Choroid plexus epithelial cell (primary cell): ENCODE data around the gene DCTN5.

ENCODE experiments used
- DNase-seq: peaks from one replicate; pipeline ENCODE4 v3.0.0-alpha.2; 2010; ENCODE audit warnings: low read depth
- H3K4me3 ChIP-seq: 2 replicates; pipeline ENCODE4 v1.5.1; 2011; ENCODE audit warnings: low read depth, mild to moderate bottlenecking, control low read depth, low read length, moderate library complexity
- CTCF ChIP-seq: conservative IDR thresholded peaks from 2 replicates; pipeline ENCODE4 v1.5.1; 2011; ENCODE audit warnings: low read depth, mild to moderate bottlenecking, control low read depth, inconsistent platforms, low read length, moderate library complexity

Gene DCTN5

GRCh38 chr16:23702951-23703350 is 61.7 kb downstream of the DCTN5 start:
- no peak overlapping the region for H3K4me3 ChIP-seq
- no peak for TF ChIP-seq CTCF
- no peak for DNase-seq

- DNase-seq, result no peak
- TF ChIP-seq CTCF, result no peak
- no peak overlapping the region for H3K4me3 ChIP-seq
These were observed 63.7 kb downstream of the DCTN5 start for GRCh38 chr16:23704772-23705516.

- DNase-seq, result no peak
- H3K4me3 ChIP-seq, result no peak overlapping the region
- no peak for TF ChIP-seq CTCF
These were observed 64.2 kb downstream of the DCTN5 start for GRCh38 chr16:23705517-23705902.

- no peak for DNase-seq
- TF ChIP-seq CTCF, result no peak
- H3K4me3 ChIP-seq, result no peak overlapping the region
These were observed 65.2 kb downstream of the DCTN5 start for GRCh38 chr16:23706439-23706838.

- TF ChIP-seq CTCF, result no peak
- DNase-seq, result no peak
- H3K4me3 ChIP-seq, result no peak overlapping the region
These were observed 68.3 kb downstream of the DCTN5 start for GRCh38 chr16:23709536-23709935.

- no peak overlapping the region for H3K4me3 ChIP-seq
- DNase-seq, result no peak
- no peak for TF ChIP-seq CTCF
These were observed 68.7 kb downstream of the DCTN5 start for GRCh38 chr16:23710008-23710407.

GRCh38 chr16:23710504-23710903 is 69.2 kb downstream of the DCTN5 start:
- no peak overlapping the region for H3K4me3 ChIP-seq
- TF ChIP-seq CTCF, result no peak
- no peak for DNase-seq
